Activated B cell treated with CpG ODN at 0.5 μM for 24 hours (primary cell): ENCODE measurements around the gene IGF2. TPM values are rescaled to one million over a fixed set of nuclear protein-coding genes. Genes with fewer than 3 reads are reported as not detected.

Experiments used
- ATAC-seq: fragments of 200-7000 bp; cut with Tn5 transposase; one replicate; pipeline ENCODE4 v1.10.0; 2021; ENCODE audit warnings: low read depth, mild to moderate bottlenecking, moderate library complexity
- CTCF ChIA-PET: fragments of 350-600 bp; sonication (Branson Sonifier 250); formaldehyde crosslinking; loops from one replicate; lab custom pipeline; 2021; ENCODE audit warnings: antibody characterized with exemption; lab: Charles Lee
- POLR2A ChIA-PET: fragments of 350-600 bp; sonication (Branson Sonifier 250); formaldehyde crosslinking; loops from one replicate; lab custom pipeline; 2021; ENCODE audit warnings: antibody characterized with exemption; lab: Charles Lee
- DNase-seq: peaks from one replicate; pipeline ENCODE4 v3.0.0; 2022
- H3K27ac Mint-ChIP-seq: one replicate; pipeline ENCODE4 v1.8.0; 2020; ENCODE audit warnings: mixed read lengths
- H3K27me3 Mint-ChIP-seq: one replicate; pipeline ENCODE4 v1.8.0; 2021; ENCODE audit warnings: mixed read lengths
- H3K36me3 Mint-ChIP-seq: one replicate; pipeline ENCODE4 v1.8.0; 2021; ENCODE audit warnings: low read depth, mixed read lengths
- H3K4me1 Mint-ChIP-seq: one replicate; pipeline ENCODE4 v1.8.0; 2021; ENCODE audit warnings: mixed read lengths
- H3K4me3 Mint-ChIP-seq: one replicate; pipeline ENCODE4 v1.8.0; 2020; ENCODE audit warnings: mild to moderate bottlenecking, mixed read lengths
- H3K9me3 Mint-ChIP-seq: one replicate; pipeline ENCODE4 v1.8.0; 2020; ENCODE audit warnings: mixed read lengths
- intact Hi-C: fragments of 100-400 bp; cut with micrococcal nuclease; formaldehyde crosslinking; loops from one replicate; pipeline ENCODE4 v1.15.1; 2024
- total RNA-seq: library from RNA; stranded (reverse); gene quantifications from 2 replicates; pipeline ENCODE4 v1.2.3, GENCODE V29; 2022
- TF ChIP-seq, protein P1 (sequence below): fragments of 200-600 bp; IDR thresholded peaks from one replicate; pipeline ENCODE4 v1.8.0; 2022; ENCODE audit warnings: antibody characterized with exemption, mild to moderate bottlenecking

Gene IGF2
- total RNA-seq, 1 donor from 2014 or later: not detected

DNA sequence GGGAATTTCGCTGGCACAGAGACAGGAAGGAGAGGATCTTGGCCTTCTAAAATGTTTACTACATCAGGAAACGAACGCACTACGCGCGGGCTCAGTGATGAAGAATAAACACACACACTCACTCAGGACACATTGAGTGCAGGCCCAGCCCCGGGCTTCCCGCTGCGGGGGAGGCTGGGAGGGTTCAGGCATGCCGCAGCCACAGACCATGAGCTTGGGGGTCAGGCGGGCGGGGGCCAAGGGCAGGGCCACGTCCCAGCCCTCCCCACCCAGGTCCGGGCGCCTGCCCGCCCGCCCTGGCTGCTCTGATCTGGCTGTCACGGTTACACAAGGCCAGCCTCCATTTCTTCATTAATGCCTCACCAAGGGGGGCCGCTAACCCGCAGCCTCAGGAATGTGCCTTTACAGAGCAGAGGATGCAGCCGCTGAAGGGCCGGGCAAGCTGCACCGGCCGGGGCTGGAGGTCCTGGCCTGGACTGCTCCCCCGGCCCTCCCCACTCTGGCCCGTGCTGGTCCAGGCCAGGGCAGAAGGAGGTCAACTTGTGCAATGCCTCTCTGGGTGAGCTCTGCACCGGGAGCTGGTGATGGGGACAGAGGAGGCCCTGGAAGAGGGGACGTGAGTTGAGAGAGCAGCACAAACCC lies 41.7 kb downstream of the IGF2 start:
- TF ChIP-seq, protein P1, sequence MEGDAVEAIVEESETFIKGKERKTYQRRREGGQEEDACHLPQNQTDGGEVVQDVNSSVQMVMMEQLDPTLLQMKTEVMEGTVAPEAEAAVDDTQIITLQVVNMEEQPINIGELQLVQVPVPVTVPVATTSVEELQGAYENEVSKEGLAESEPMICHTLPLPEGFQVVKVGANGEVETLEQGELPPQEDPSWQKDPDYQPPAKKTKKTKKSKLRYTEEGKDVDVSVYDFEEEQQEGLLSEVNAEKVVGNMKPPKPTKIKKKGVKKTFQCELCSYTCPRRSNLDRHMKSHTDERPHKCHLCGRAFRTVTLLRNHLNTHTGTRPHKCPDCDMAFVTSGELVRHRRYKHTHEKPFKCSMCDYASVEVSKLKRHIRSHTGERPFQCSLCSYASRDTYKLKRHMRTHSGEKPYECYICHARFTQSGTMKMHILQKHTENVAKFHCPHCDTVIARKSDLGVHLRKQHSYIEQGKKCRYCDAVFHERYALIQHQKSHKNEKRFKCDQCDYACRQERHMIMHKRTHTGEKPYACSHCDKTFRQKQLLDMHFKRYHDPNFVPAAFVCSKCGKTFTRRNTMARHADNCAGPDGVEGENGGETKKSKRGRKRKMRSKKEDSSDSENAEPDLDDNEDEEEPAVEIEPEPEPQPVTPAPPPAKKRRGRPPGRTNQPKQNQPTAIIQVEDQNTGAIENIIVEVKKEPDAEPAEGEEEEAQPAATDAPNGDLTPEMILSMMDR: no peak
- Mint-ChIP-seq H3K27ac (no peak overlapping the region), H3K9me3 (no peaks in the 10 kb centered on the region), H3K27me3 (peaks cover 19% of the 10 kb centered on the region), H3K4me1 (no peaks in the 10 kb centered on the region), H3K36me3 (no peaks in the 10 kb centered on the region), H3K4me3 (no peak overlapping the region)
- POLR2A ChIA-PET: no interaction called here
- intact Hi-C loops: no loop called here
- ATAC-seq: no peak
- DNase-seq: no peak
- CTCF ChIA-PET: no interaction called here

DNA sequence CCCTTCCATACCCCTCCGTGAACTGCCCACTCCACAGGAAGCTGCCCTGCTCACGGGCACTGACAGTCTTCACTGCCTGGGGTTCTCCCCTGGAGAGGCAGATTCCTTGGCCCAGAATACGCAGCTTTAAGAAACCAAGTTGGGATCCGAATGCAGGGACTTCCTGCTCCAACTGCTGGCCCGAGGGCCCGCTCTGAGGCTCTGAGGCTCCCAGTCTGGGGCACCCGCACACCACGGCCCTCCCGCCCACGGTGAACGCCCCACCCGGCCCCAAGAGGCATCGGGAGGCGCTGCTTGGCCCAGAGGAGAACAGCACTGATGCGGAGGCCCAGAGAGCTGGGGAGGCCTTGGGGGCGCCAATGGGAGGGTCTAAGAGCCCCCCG lies 42.3 kb downstream of the IGF2 start:
- no peaks in the 10 kb centered on the region for H3K9me3 Mint-ChIP-seq
- no peak for DNase-seq

DNA sequence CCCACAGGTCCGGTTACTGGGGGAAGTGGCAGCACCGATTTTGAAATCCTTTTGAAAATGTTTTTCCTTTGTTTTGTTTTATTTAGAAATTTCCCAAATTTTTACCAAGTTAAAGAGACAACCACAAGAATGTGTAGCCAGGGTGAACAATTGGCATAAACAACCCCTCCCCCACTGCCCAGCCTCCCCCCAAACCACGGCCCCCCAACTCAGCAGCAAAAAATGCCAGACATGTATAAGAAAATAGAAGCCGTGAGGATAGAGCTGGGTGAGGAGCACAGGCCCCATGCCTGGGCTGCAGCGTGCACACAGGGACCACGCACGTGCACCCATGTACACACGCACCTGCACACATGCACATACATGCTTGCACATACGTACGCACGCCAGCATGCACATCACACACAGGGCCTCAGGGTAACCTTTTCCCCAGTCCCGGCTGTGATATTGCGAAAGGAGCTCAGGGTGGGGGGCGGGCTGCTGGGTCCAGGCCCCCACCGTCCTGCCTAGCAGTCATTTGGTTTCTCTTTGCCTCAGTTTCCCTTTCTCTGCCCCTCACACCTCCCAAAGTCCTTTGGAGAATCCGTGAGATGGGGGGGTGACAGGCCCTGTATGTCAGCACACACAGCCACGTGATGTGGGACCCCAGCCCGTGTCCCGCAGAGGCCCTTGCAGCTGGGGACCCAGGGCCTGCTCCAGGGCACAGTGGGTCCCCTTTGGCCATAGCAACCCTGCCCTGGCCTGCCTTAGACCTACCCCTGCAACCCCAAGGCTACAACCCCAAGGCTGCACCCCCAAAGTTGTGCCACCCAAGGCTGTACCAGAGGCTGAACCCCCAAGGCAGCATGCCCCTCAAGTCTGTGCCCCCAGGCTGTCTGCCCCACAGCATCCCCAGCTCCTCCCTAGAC lies 42.9 kb downstream of the IGF2 start:
- Mint-ChIP-seq H3K4me3 (no peak overlapping the region), H3K27me3 (peaks cover 23% of the 10 kb centered on the region), H3K27ac (no peak overlapping the region), H3K9me3 (no peaks in the 10 kb centered on the region), H3K4me1 (no peaks in the 10 kb centered on the region), H3K36me3 (no peaks in the 10 kb centered on the region)
- DNase-seq (no peak), ATAC-seq (no peak)
- TF ChIP-seq, protein P1: no peak
- ChIA-PET POLR2A (no interaction called here), CTCF (no interaction called here)
- intact Hi-C loops: no loop called here

More for the DNA sequence above, 42.3 kb downstream of the IGF2 start:
- Mint-ChIP-seq H3K27ac (no peak overlapping the region), H3K36me3 (no peaks in the 10 kb centered on the region), H3K27me3 (peaks cover 20% of the 10 kb centered on the region), H3K4me1 (no peaks in the 10 kb centered on the region), H3K4me3 (no peak overlapping the region)
- no peak for ATAC-seq
- TF ChIP-seq, protein P1: no peak
- ChIA-PET CTCF (no interaction called here), POLR2A (no interaction called here)
- intact Hi-C loops: no loop called here

- intact Hi-C loops: no loop called here
- Mint-ChIP-seq H3K27ac (no peak overlapping the region), H3K4me1 (no peaks in the 10 kb centered on the region), H3K27me3 (peaks cover 19% of the 10 kb centered on the region), H3K36me3 (no peaks in the 10 kb centered on the region), H3K4me3 (no peak overlapping the region), H3K9me3 (no peaks in the 10 kb centered on the region)
- CTCF ChIA-PET: no interaction called here
- POLR2A ChIA-PET: no interaction called here
- TF ChIP-seq, protein P1: no peak
- no peak for ATAC-seq
- DNase-seq: no peak
Observed at GRCh38 chr11:2095542-2095941, 43.6 kb downstream of the IGF2 start.

DNA sequence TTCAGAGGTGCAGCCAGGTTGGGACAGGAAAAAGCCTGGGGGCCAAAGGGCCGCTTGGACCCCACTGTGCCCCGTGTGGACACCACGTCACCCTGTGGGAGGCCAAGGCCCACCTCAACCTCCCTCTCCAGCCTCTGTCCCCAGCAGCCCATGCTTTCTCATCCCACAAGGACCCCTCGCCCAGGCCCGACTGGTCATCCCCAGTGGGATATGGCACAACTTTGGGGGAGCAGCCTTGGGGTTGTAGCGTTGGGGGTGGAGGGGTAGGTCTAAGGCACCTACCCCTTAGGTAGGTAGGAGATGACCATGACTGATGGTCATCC lies 44.0 kb downstream of the IGF2 start:
- Mint-ChIP-seq H3K27me3 (peaks cover 19% of the 10 kb centered on the region), H3K9me3 (no peaks in the 10 kb centered on the region), H3K4me1 (no peaks in the 10 kb centered on the region), H3K27ac (no peak overlapping the region), H3K4me3 (no peak overlapping the region), H3K36me3 (no peaks in the 10 kb centered on the region)
- TF ChIP-seq, protein P1: no peak
- no peak for ATAC-seq
- DNase-seq: no peak
- intact Hi-C loops: no loop called here
- ChIA-PET CTCF (no interaction called here), POLR2A (no interaction called here)
